Sigmoid colon (tissue), 7 donors: ENCODE measurements around the gene TMEM141. TPM values are rescaled to one million over a fixed set of nuclear protein-coding genes. Genes with fewer than 3 reads are reported as not detected.

Experiments used
- DNase-seq: peaks from one replicate; pipeline ENCODE4 v3.0.0-alpha.2; 2019
- H3K27ac ChIP-seq, 4 donors: fragments of 200-600 bp; sonication (generic); one replicate each; pipeline ENCODE4 v1.5.1; 2016 to 2019; ENCODE audit warnings: mild to moderate bottlenecking in 1 of 4
- H3K27me3 ChIP-seq, 3 donors: fragments of 200-600 bp; sonication (generic); one replicate each; pipeline ENCODE4 v1.5.1; 2019; ENCODE audit warnings: mild to moderate bottlenecking in 1 of 3
- H3K36me3 ChIP-seq, 4 donors: fragments of 200-600 bp; sonication (generic); one replicate each; pipeline ENCODE4 v1.5.1; 2016 to 2019
- H3K4me1 ChIP-seq, 4 donors: fragments of 200-600 bp; sonication (generic); one replicate each; pipeline ENCODE4 v1.5.1; 2017 to 2019
- H3K4me3 ChIP-seq, 4 donors: fragments of 200-600 bp; sonication (generic); one replicate each; pipeline ENCODE4 v1.5.1; 2017 to 2019; ENCODE audit warnings: mild to moderate bottlenecking in 2 of 4, moderate library complexity in 1 of 4
- H3K9me3 ChIP-seq, 4 donors: fragments of 200-600 bp in 3 of 4; sonication (generic) in 3 of 4; one replicate each; pipeline versions ENCODE4 v1.5.1 to v1.6.1; 2013 to 2019
- CTCF ChIP-seq, 4 experiments: fragments of 450-650 bp in 3 of 4; fragments of 200-600 bp in 1 of 4; IDR thresholded peaks; one replicate each; pipeline ENCODE4 v1.5.1; 2016 to 2019; ENCODE audit warnings: antibody characterized with exemption in 4 of 4, mild to moderate bottlenecking in 3 of 4, moderate library complexity in 2 of 4
- EP300 ChIP-seq, 4 donors: sonication (generic); formaldehyde crosslinking; IDR thresholded peaks; one replicate each; pipeline ENCODE4 v1.6.1; 2017; ENCODE audit warnings: antibody characterized with exemption in 4 of 4
- POLR2A ChIP-seq, 2 donors: fragments of 450-650 bp; IDR thresholded peaks; one replicate each; pipeline ENCODE4 v1.6.1; 2016; ENCODE audit warnings: antibody characterized with exemption in 2 of 2, mild to moderate bottlenecking in 2 of 2, moderate library complexity in 2 of 2
- POLR2AphosphoS5 ChIP-seq, 4 donors: sonication (generic); formaldehyde crosslinking; IDR thresholded peaks; one replicate each; pipeline ENCODE4 v1.6.1; 2017; ENCODE audit warnings: antibody characterized with exemption in 4 of 4
- WGBS, 2 donors: extraction: QIAGEN DNeasy Blood & Tissue Kit; methylation state at CpG; one replicate each; pipeline ENCODE4 v1.1.7; 2013; 5-methylcytosine and 5-hydroxymethylcytosine counted together
- intact Hi-C: fragments of 100-400 bp; cut with DNase I; formaldehyde crosslinking; loops from one replicate; pipeline ENCODE4 v1.15.1; 2023
- polyA plus RNA-seq, 3 donors: library from polyadenylated mRNA; stranded (reverse); fragments of 200-250 nt; gene quantifications; one replicate each; pipeline ENCODE4 v1.2.3, GENCODE V29; 2013
- total RNA-seq, 4 donors: library from RNA; depleted of rRNA; stranded (reverse); fragments of >200 nt; gene quantifications; one replicate each; pipeline ENCODE4 v1.1.0, GENCODE V29; 2016
- donor health status: healthy with polysubstance abuse.
- donor health status: Bipolar disorder and iron deficiency.
- donor health status: healthy.

Gene TMEM141
- total and polyA plus RNA-seq, 7 donors, result 37.5 to 629 (median 84.7) TPM

GRCh38 chr9:136827794-136828473, 36.8 kb downstream of the TMEM141 start:
- intact Hi-C loops, result no loop called here
- Histone ChIP-seq H3K27ac (no peak overlapping the region), H3K4me3 (no peak overlapping the region), H3K36me3 (peaks cover 14 to 95% (median 57%) of the 10 kb centered on the region in 4 donors), H3K27me3 (no peaks in the 10 kb centered on the region), H3K9me3 (no peaks in the 10 kb centered on the region), H3K4me1 (no peaks in the 10 kb centered on the region)
- WGBS, 2 donors, result 94 to 95% methylated on average over 14 of the region's 14 CpGs
- TF ChIP-seq POLR2AphosphoS5 (IDR thresholded peaks at IDR 0.05), result no peak
- no peak for TF ChIP-seq CTCF (IDR thresholded peaks at IDR 0.05)
- no peak for TF ChIP-seq POLR2A (IDR thresholded peaks at IDR 0.05)
- no peak for TF ChIP-seq EP300 (IDR thresholded peaks at IDR 0.05)
- DNase-seq, result no peak

- Histone ChIP-seq H3K4me3 (no peak overlapping the region), H3K27me3 (no peaks in the 10 kb centered on the region), H3K27ac (no peak overlapping the region), H3K9me3 (no peaks in the 10 kb centered on the region), H3K36me3 (peaks cover 14 to 91% (median 57%) of the 10 kb centered on the region in 4 donors), H3K4me1 (no peaks in the 10 kb centered on the region)
- TF ChIP-seq EP300 (IDR thresholded peaks at IDR 0.05) (no peak), CTCF (IDR thresholded peaks at IDR 0.05) (no peak), POLR2A (IDR thresholded peaks at IDR 0.05) (no peak), POLR2AphosphoS5 (IDR thresholded peaks at IDR 0.05) (no peak)
- intact Hi-C loops, result no loop called here
- no peak for DNase-seq
- 95% methylated on average over 31 of the region's 31 CpGs for WGBS, 2 donors
These were observed 37.5 kb downstream of the TMEM141 start for GRCh38 chr9:136828474-136829140.

- Histone ChIP-seq H3K4me3 (no peak overlapping the region), H3K36me3 (peaks cover 14 to 85% (median 53%) of the 10 kb centered on the region in 4 donors), H3K27me3 (no peaks in the 10 kb centered on the region), H3K4me1 (no peaks in the 10 kb centered on the region), H3K9me3 (no peaks in the 10 kb centered on the region), H3K27ac (no peak overlapping the region)
- DNase-seq, result no peak
- 94% methylated on average over 14 of the region's 14 CpGs for WGBS, 2 donors
- TF ChIP-seq POLR2AphosphoS5 (IDR thresholded peaks at IDR 0.05) (no peak), EP300 (IDR thresholded peaks at IDR 0.05) (no peak), CTCF (IDR thresholded peaks at IDR 0.05) (no peak), POLR2A (IDR thresholded peaks at IDR 0.05) (no peak)
- intact Hi-C loops, result no loop called here
These were observed 38.3 kb downstream of the TMEM141 start for GRCh38 chr9:136829412-136829811.

GRCh38 chr9:136829981-136830885, 39.1 kb downstream of the TMEM141 start:
- intact Hi-C loops, result no loop called here
- Histone ChIP-seq H3K36me3 (peaks cover 14 to 77% (median 46%) of the 10 kb centered on the region in 4 donors), H3K27me3 (no peaks in the 10 kb centered on the region), H3K9me3 (no peaks in the 10 kb centered on the region), H3K4me3 (no peak overlapping the region), H3K27ac (no peak overlapping the region), H3K4me1 (no peaks in the 10 kb centered on the region)
- 88 to 93% methylated on average over 41 of the region's 41 CpGs for WGBS, 2 donors
- TF ChIP-seq CTCF (IDR thresholded peaks at IDR 0.05), result no peak
- no peak for TF ChIP-seq POLR2AphosphoS5 (IDR thresholded peaks at IDR 0.05)
- TF ChIP-seq POLR2A (IDR thresholded peaks at IDR 0.05), result no peak
- no peak for TF ChIP-seq EP300 (IDR thresholded peaks at IDR 0.05)
- no peak for DNase-seq
